GM19395 (cell line): Measurements from ENCODE around the gene NOS3.

Source experiments
- ATAC-seq: cut with Tn5 transposase; IDR thresholded peaks from one replicate; pipeline ENCODE4 v1.9.1; 2021; ENCODE audit warnings: mild to moderate bottlenecking, moderate library complexity; ENCODE audit not compliant: unreplicated experiment

Gene NOS3

GRCh38 chr7:150951521-150951920 lies 39.3 kb upstream of the NOS3 start:
- no peak for ATAC-seq

- ATAC-seq: no peak
Measured at GRCh38 chr7:150952331-150953050, 38.3 kb upstream of the NOS3 start.

GRCh38 chr7:150953061-150953997 lies 37.5 kb upstream of the NOS3 start:
- no peak for ATAC-seq

- ATAC-seq: no peak
Measured at GRCh38 chr7:150954201-150954985, 36.4 kb upstream of the NOS3 start.

- no peak for ATAC-seq
Measured at GRCh38 chr7:150954986-150955518, 35.8 kb upstream of the NOS3 start.

- ATAC-seq: no peak
Measured at GRCh38 chr7:150955519-150956394, 35.1 kb upstream of the NOS3 start.

GRCh38 chr7:150956395-150957132 lies 34.3 kb upstream of the NOS3 start:
- ATAC-seq: no peak

- no peak for ATAC-seq
Measured at GRCh38 chr7:150957133-150958020, 33.4 kb upstream of the NOS3 start.

- no peak for ATAC-seq
Measured at GRCh38 chr7:150958062-150958552, 32.7 kb upstream of the NOS3 start.

GRCh38 chr7:150958597-150958996 lies 32.2 kb upstream of the NOS3 start:
- no peak for ATAC-seq

- ATAC-seq: no peak
Measured at GRCh38 chr7:150959081-150959480, 31.7 kb upstream of the NOS3 start.

- ATAC-seq: no peak
Measured at GRCh38 chr7:150959739-150960734, 30.8 kb upstream of the NOS3 start.

GRCh38 chr7:150961510-150962289 lies 29.1 kb upstream of the NOS3 start:
- ATAC-seq: no peak

- ATAC-seq: no peak
Measured at GRCh38 chr7:150962290-150962552, 28.6 kb upstream of the NOS3 start.

GRCh38 chr7:150962553-150963399 lies 28.0 kb upstream of the NOS3 start:
- peak; percentile 78 for ATAC-seq
